HG03135 (cell line): ENCODE data around the gene SLC39A11.
"Not testable (repeated sequence)": the region's sequence is repeated elsewhere in the genome, so short reads cannot be mapped to it uniquely, and the experiment has no call there.

Source experiments
- ATAC-seq: cut with Tn5 transposase; IDR thresholded peaks from one replicate; pipeline ENCODE4 v1.9.1; 2021; ENCODE audit warnings: mild to moderate bottlenecking, moderate library complexity; ENCODE audit not compliant: unreplicated experiment

Gene SLC39A11, protein sequence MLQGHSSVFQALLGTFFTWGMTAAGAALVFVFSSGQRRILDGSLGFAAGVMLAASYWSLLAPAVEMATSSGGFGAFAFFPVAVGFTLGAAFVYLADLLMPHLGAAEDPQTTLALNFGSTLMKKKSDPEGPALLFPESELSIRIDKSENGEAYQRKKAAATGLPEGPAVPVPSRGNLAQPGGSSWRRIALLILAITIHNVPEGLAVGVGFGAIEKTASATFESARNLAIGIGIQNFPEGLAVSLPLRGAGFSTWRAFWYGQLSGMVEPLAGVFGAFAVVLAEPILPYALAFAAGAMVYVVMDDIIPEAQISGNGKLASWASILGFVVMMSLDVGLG

DNA sequence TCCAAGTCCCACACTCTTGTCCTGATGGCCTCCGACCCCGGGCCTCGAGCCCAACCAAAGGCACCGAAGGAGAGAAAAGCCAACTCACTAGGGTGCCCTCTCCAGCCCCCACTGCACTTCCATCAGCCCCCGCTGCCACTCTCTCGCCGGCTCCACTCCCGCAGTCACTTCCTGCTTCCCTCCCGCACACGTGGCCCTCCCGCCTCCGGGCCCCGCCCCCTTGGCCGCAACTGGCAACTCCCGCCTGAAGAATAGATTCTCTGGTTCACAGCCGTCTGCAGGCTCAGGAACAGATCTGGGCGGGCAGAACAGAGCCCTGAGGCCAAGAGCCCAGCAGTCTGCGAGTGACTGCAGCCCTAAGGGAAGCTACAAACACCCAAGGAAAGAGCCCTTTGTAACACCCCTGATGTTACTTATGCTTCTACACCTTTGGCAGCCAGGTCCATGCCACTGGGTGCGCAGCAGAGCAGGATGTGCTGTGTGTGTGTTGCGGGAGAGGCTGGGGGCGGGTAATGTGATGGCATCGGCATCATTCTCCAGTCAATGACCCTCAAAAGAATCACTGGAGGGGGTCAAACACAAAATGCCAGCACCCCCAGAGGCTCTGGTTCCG is at the start of gene SLC39A11:
Gene SLC39A11 (minus strand): TSS at position 166 of the 613 bp plus-strand sequence. CDS start 3,924 bp downstream, outside the sequence.
- ATAC-seq = peak; percentile 99

GRCh38 chr17:73141411-73141810 is 48.9 kb upstream of the SLC39A11 start:
- ATAC-seq = no peak

- ATAC-seq = no peak
Observed at GRCh38 chr17:73140566-73140965, 48.1 kb upstream of the SLC39A11 start.

DNA sequence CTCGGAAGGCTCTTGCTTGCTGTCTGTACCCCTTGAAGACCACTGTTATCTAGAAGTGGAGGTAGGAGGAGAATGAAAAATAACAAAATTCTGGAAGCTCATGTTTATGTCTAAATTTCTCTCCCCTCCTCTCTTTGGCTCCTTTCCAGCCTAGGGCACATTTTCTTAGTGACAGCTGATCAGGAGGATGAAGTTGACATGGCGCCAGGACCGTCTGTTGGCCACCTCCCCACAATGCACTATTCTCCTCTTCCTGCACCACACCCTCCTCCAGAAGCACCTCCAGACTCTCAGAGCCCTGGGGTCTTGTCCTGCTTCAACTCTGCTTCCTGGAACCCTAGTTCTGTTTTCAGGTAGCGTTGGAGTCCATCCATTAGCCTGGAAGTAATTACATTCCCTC is 46.8 kb upstream of the SLC39A11 start:
- no peak for ATAC-seq

DNA sequence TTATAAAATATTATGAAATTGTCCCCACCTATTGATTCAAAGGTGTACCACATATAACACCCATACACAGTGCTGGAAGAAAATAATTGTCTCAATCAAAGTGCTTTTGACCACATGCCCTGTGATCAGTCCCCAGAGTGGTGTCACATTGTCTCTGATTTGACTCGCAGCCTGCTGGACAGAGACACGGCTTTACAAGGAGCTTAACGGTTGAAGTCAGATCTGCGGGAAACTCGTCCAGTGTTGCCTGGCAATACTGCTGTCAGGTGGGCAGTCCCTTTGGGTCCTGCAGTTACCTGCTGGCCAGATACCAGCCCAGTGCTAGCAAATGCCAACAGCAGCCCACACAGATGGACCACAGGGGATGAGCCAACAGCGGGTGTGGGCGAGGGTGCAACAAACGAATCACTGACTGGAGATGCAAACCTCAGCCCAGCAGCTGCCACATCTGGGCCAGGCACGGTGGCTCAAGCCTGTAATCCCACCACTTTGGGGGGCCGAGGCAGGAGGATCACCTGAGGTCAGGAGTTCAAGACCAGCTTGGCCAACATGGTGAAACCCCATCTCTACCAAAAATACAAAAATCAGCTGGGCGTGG is 46.2 kb upstream of the SLC39A11 start:
- ATAC-seq = no peak

DNA sequence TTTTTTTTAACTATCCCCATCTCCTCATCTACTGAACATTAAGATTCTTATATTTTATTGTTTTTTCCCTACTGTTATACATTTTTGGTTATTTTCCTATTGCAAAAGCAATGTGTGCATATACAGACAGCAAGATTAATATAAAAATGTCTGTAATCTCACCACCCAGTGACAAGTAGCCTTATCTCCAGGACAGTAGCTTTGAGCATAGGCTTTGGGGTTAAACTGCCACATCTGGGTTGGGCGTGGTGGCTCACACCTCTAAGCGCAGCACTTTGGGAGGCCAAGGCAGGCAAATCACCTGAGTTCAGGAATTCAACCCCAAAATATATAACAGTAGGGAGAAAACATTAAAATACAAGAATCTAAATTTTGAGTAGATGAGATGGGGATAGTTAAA is 44.9 kb upstream of the SLC39A11 start:
- ATAC-seq = no peak

DNA sequence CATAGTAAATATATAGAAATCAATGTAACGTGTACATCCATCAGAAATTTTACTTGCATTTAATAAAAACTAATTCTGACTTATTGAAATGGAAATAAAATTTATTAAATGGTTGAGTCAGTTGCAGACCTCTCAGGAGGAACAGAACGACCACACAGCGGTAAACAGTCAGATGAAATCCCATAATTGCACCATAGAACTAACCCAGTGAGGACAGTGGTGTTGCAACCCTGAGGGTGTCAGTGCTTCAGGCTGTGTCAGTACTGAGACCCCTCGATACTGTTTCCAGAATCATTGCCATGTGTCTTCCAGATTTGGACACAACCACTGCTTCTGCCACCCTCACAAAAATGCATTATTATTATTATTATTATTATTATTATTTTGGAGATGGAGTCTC is 43.3 kb upstream of the SLC39A11 start:
- no peak for ATAC-seq

GRCh38 chr17:73133911-73134649 is 41.6 kb upstream of the SLC39A11 start:
- ATAC-seq = no peak

- no peak for ATAC-seq
Observed at GRCh38 chr17:73132085-73132492, 39.6 kb upstream of the SLC39A11 start.

DNA sequence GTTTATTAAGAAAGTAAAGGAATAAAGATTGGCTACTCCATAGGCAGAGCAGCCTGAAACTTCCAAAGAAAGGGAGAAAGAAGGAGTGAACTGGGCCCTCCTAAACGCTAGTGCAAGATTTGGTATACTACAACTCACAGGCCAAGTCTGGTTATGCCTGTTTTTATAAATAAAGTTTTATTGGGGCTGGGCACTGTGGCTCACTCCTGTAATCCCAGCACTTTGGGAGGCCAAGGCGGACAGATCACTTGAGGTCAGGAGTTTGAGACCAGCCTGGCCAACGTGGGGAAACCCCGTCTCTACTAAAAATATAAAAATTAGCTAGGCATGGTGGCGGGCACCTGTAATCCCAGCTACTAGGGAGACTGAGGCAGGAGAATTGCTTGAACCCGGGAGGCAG is 39.0 kb upstream of the SLC39A11 start:
- ATAC-seq = not testable (repeated sequence)

DNA sequence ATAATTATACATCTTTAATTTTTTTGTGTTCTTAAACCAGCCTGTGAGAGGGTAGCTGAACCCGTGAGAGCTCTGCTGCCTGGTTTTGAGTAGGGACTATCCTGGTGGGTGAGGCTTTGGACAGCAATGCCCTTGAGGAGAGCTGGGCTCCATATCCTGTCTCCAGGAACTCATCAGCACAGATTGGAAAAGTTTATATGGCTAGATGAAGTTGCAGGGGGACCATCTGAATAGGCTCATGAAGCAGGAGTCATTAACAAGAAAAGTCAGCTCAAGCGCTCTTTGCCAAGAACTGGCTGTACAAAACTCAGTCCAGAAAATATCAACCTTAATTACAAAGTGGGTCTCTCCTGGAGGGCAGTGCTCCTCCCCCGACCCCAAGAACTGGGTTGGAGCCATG is 38.5 kb upstream of the SLC39A11 start:
- ATAC-seq = no peak

GRCh38 chr17:73128496-73128895 is 36.0 kb upstream of the SLC39A11 start:
- no peak for ATAC-seq

DNA sequence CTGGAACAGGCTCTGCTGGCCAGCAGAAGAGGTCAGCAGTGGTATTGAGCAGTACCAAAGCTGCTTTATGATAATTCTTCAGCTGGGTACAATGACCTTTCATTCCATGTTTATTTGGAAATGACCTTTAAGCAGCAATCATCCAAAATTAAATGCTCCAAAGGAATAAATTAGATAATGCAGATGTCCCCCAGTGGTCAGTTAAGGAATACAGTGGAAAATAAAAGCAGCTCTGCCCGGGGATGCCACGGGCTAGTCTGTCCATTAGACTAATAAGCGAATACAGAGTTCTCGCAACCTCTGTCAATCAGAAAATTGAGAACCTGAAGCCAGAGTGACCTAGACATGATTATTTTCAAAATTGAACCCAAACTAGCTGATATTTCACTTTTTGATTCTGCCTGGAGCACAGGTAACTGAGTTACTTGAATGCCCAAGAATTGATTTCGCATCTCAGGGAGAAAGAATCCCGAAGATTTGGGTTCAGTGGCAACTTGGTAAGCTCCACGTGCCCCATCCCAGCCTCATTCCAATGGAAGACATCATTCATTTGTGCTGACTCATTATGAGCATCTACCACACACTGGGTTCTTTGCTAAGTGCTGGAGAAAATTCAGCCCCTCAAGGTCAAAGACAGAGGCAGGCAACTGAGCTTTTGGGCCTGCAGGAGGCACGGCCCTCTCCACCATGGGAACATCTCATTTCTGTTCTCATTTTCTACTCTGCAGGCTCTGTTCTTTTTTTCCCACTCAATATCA is 34.4 kb upstream of the SLC39A11 start:
- no peak for ATAC-seq

DNA sequence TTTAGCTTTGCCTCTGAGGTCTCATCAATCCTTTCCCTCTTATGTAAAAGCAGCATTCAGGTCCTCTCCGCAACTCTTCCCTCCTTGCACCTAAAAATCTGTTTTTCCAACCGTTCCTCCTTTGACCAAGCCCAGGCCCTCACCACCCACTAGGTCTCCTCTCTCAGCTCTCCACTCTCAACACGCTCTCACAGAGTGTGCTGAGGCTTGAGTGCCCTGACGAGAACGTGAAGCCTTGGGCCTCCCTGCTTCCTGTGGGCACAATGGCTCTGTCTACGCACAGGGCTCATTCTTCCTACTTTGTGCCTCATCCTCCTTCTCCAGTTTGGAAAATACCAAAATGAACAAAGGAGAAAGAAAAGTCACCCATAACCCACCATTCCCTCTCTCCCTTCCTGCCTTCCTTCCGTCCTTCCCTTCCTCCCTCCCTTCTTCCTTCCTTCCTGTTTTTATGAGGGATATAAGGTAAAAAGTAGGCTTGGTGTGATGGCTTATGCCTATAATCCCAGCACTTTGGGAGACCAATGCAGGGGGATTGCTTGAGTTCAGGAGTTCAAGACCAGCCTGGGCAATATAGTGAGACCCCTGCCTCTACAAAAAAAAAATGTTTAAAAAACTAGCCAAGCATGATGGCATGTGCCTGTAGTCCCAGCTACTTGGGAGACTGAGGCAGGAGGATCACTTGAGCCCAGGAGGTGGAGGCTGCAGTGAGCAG is 31.3 kb upstream of the SLC39A11 start:
- ATAC-seq = no peak

- ATAC-seq = no peak
Observed at GRCh38 chr17:73122953-73123605, 30.6 kb upstream of the SLC39A11 start.

DNA sequence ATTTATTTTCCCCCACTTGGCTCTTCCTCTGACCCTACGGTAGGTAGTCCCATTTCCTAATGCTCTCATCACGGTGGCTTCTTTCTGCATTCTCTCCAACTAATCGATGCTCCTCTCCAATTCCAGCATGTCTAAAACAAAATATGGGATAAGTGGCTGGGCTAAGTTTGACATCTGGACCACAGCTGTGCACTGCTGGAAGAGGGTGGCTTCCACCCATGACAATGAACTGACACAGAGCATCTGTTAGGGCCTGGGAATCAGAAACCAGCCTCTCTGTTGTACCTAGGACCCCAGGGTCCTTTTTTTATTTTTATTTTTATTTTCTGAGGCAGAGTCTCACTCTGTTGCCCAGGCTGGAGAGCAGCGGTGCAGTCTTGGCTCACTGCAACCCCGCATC is 29.0 kb upstream of the SLC39A11 start:
- ATAC-seq = no peak

DNA sequence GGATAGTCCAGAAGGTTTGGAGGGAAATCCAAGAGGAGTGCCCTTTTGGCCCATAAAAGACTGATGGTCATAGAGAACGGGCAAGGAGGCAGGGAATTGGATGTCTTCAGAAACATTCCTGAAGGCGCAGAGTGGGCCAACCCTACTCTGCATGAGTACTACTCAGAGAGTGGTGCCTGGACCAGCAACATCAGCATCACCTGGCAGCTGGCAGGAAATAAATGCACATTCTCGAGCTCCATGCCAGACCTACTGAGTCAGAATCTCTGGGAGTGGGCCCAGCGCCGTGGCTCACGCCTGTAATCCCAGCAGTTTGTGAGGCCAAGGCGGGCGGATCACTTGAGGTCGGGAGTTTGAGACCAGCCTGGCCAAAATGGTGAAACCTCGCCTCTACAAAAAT is 27.1 kb upstream of the SLC39A11 start:
- ATAC-seq = no peak

GRCh38 chr17:73118951-73119391 is 26.5 kb upstream of the SLC39A11 start:
- no peak for ATAC-seq

- no peak for ATAC-seq
Observed at GRCh38 chr17:73118139-73118538, 25.7 kb upstream of the SLC39A11 start.

- ATAC-seq = no peak
Observed at GRCh38 chr17:73112246-73112645, 19.8 kb upstream of the SLC39A11 start.
